Activated CD8-positive, alpha-beta T cell treated with anti-CD3 and anti-CD28 coated beads for 36 hours (primary cell): ENCODE measurements around the gene PRKAG3. TPM values are rescaled to one million over a fixed set of nuclear protein-coding genes. Genes with fewer than 3 reads are reported as not detected.

Source experiments
- ATAC-seq: fragments of 200-7000 bp; cut with Tn5 transposase; one replicate; pipeline ENCODE4 v1.10.0; 2021; ENCODE audit warnings: mild to moderate bottlenecking, moderate library complexity
- CTCF ChIA-PET: fragments of 350-600 bp; sonication (Branson Sonifier 250); formaldehyde crosslinking; loops from one replicate; lab custom pipeline; 2021; ENCODE audit warnings: antibody characterized with exemption; lab: Charles Lee
- POLR2A ChIA-PET: fragments of 350-600 bp; sonication (Branson Sonifier 250); formaldehyde crosslinking; loops from one replicate; lab custom pipeline; 2021; ENCODE audit warnings: antibody characterized with exemption; lab: Charles Lee
- DNase-seq: peaks from one replicate; pipeline ENCODE4 v3.0.0-alpha.2; 2020
- H3K27ac Mint-ChIP-seq: one replicate; pipeline ENCODE4 v1.8.0; 2021; ENCODE audit warnings: mild to moderate bottlenecking, mixed read lengths
- H3K27me3 Mint-ChIP-seq: one replicate; pipeline ENCODE4 v1.8.0; 2021; ENCODE audit warnings: mixed read lengths
- H3K36me3 Mint-ChIP-seq: one replicate; pipeline ENCODE4 v1.8.0; 2021; ENCODE audit warnings: low read depth, mixed read lengths
- H3K4me1 Mint-ChIP-seq: one replicate; pipeline ENCODE4 v1.8.0; 2021; ENCODE audit warnings: low read depth, mixed read lengths
- H3K4me3 Mint-ChIP-seq: one replicate; pipeline ENCODE4 v1.8.0; 2021; ENCODE audit warnings: mild to moderate bottlenecking, moderate library complexity, mixed read lengths
- H3K9me3 Mint-ChIP-seq: one replicate; pipeline ENCODE4 v1.8.0; 2021; ENCODE audit warnings: mixed read lengths
- CTCF ChIP-seq: fragments of 200-600 bp; IDR thresholded peaks from one replicate; pipeline ENCODE4 v1.8.0; 2022; ENCODE audit warnings: antibody characterized with exemption, mild to moderate bottlenecking
- intact Hi-C: fragments of 100-400 bp; cut with micrococcal nuclease; formaldehyde crosslinking; loops from one replicate; pipeline ENCODE4 v1.10.0; 2022
- total RNA-seq, 2 experiments: library from RNA; stranded (reverse); gene quantifications; one replicate each; pipeline ENCODE4 v1.2.3, GENCODE V29; 2021

The PRKAG3 gene
- total RNA-seq, 2 experiments from 2014 or later: not detected

GRCh38 chr2:218824004-218824403 is 7.6 kb downstream of the PRKAG3 start:
- CTCF ChIA-PET: interaction anchor here (0.7 kb wide), 1 partner anchor 176 kb away, joined by 3 read pairs; no protein-coding TSS in a partner anchor
- H3K27ac Mint-ChIP-seq: no peak overlapping the region
- H3K9me3 Mint-ChIP-seq: no peaks in the 10 kb centered on the region
- POLR2A ChIA-PET: no interaction called here
- H3K36me3 Mint-ChIP-seq: no peaks in the 10 kb centered on the region
- no peak for TF ChIP-seq CTCF
- H3K4me3 Mint-ChIP-seq: no peak overlapping the region
- no peak for ATAC-seq
- intact Hi-C loops: no loop called here
- no peaks in the 10 kb centered on the region for H3K4me1 Mint-ChIP-seq
- DNase-seq: no peak
- peaks cover 1% of the 10 kb centered on the region for H3K27me3 Mint-ChIP-seq

- POLR2A ChIA-PET: no interaction called here
- DNase-seq: no peak
- ATAC-seq: no peak
- peaks cover 1% of the 10 kb centered on the region for H3K27me3 Mint-ChIP-seq
- no peaks in the 10 kb centered on the region for H3K36me3 Mint-ChIP-seq
- CTCF ChIA-PET: interaction anchor here (0.9 to 1.6 kb wide), 3 partner anchors 24 to 96 kb away, joined by 3 to 6 read pairs (median 3); no protein-coding TSS in a partner anchor
- no peak overlapping the region for H3K4me3 Mint-ChIP-seq
- H3K9me3 Mint-ChIP-seq: no peaks in the 10 kb centered on the region
- TF ChIP-seq CTCF: no peak
- H3K4me1 Mint-ChIP-seq: no peaks in the 10 kb centered on the region
- intact Hi-C loops: no loop called here
- H3K27ac Mint-ChIP-seq: no peak overlapping the region
Observed at GRCh38 chr2:218823196-218823855, 8.3 kb downstream of the PRKAG3 start.

- no peaks in the 10 kb centered on the region for H3K9me3 Mint-ChIP-seq
- ChIA-PET POLR2A (no interaction called here), CTCF (interaction anchor here (1.1 to 1.6 kb wide), 2 partner anchors 25 to 95 kb away, joined by 3 to 6 read pairs; no protein-coding TSS in a partner anchor)
- H3K36me3 Mint-ChIP-seq: no peaks in the 10 kb centered on the region
- intact Hi-C loops: no loop called here
- no peak for TF ChIP-seq CTCF
- ATAC-seq (no peak), DNase-seq (no peak)
- H3K27me3 Mint-ChIP-seq: peaks cover 3% of the 10 kb centered on the region
- H3K4me1 Mint-ChIP-seq: no peaks in the 10 kb centered on the region
- H3K27ac Mint-ChIP-seq: no peak overlapping the region
- no peak overlapping the region for H3K4me3 Mint-ChIP-seq
Observed at GRCh38 chr2:218822622-218823021, 9.0 kb downstream of the PRKAG3 start.

GRCh38 chr2:218821605-218822211 is 9.9 kb downstream of the PRKAG3 start:
- Mint-ChIP-seq H3K4me3 (no peak overlapping the region), H3K9me3 (no peaks in the 10 kb centered on the region), H3K27me3 (peaks cover 6% of the 10 kb centered on the region), H3K27ac (no peak overlapping the region), H3K4me1 (no peaks in the 10 kb centered on the region), H3K36me3 (no peaks in the 10 kb centered on the region)
- DNase-seq (no peak), ATAC-seq (no peak)
- CTCF ChIA-PET: no interaction called here
- intact Hi-C loops: no loop called here
- no peak for TF ChIP-seq CTCF
- POLR2A ChIA-PET: no interaction called here

GRCh38 chr2:218820746-218821369 is 10.7 kb downstream of the PRKAG3 start:
- DNase-seq (no peak), ATAC-seq (no peak)
- H3K9me3 Mint-ChIP-seq: no peaks in the 10 kb centered on the region
- intact Hi-C loops: no loop called here
- H3K36me3 Mint-ChIP-seq: no peaks in the 10 kb centered on the region
- ChIA-PET POLR2A (no interaction called here), CTCF (no interaction called here)
- no peaks in the 10 kb centered on the region for H3K4me1 Mint-ChIP-seq
- peaks cover 6% of the 10 kb centered on the region for H3K27me3 Mint-ChIP-seq
- H3K4me3 Mint-ChIP-seq: no peak overlapping the region
- H3K27ac Mint-ChIP-seq: no peak overlapping the region
- no peak for TF ChIP-seq CTCF
